T-helper 1 cell treated with Interleukin-12 subunit alpha and Interleukin-12 subunit beta and Interleukin-4 antibody, amounts not matched to agents 30 ng/mL and 1 ng/mL, for 36 hours (primary cell): ENCODE measurements around the gene NCAPG2. TPM values are rescaled to one million over a fixed set of nuclear protein-coding genes. Genes with fewer than 3 reads are reported as not detected.

ENCODE experiments used
- intact Hi-C: fragments of 100-400 bp; cut with micrococcal nuclease; formaldehyde crosslinking; loops from one replicate; pipeline ENCODE4 v1.15.1; 2024
- total RNA-seq: library from RNA; stranded (reverse); gene quantifications from 2 replicates; pipeline ENCODE4 v1.2.3, GENCODE V29; 2022

Gene NCAPG2
- total RNA-seq, 1 donor from 2014 or later = 92.6 TPM

DNA sequence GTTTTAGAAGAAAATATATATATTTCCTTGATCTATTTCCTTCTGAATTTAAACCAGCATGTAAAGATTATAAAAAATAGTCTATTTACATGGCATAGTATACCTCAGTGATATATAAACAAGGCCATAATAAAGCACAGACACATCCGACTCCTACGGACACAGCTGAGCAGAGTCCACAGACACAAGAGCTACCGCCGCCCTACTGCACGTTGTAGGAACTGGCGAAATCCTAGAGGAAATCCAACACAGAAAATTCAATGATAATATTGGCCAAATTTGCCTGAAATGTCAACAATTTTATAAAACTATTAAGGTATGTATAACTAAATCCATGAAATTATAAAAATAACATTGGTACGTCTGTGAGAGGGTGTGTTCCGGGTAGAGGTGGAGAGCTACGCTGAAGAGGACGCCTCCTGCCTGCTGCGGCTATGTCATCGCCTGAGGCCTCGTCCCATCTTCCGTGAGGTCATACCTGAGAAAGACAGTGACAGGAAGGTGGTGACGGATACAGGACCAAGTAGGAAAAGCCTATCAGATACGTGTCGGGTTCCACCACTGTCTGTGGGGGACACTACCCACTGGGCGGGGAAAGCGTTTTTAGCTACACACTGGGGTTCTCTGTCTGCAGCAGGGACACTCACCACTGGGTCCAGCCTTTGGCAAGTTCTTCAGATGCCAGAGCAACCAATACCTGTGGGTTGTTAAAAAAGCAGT is 29.3 kb upstream of the NCAPG2 start:
- intact Hi-C loops = no loop called here

DNA sequence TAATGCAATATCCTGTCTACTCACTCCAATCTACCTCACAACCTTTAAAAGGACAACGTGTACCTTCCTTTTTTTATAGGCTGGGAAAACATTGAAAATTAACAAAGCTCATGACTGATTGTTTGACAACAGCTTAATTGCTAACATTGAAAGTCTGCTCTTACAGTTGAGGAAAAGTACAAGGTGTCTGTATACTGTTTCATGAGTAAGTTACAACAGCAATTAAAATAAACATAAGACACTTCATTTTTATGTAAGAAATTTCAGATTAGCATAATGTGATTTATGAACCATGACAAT is 28.6 kb upstream of the NCAPG2 start:
- intact Hi-C loops = no loop called here

DNA sequence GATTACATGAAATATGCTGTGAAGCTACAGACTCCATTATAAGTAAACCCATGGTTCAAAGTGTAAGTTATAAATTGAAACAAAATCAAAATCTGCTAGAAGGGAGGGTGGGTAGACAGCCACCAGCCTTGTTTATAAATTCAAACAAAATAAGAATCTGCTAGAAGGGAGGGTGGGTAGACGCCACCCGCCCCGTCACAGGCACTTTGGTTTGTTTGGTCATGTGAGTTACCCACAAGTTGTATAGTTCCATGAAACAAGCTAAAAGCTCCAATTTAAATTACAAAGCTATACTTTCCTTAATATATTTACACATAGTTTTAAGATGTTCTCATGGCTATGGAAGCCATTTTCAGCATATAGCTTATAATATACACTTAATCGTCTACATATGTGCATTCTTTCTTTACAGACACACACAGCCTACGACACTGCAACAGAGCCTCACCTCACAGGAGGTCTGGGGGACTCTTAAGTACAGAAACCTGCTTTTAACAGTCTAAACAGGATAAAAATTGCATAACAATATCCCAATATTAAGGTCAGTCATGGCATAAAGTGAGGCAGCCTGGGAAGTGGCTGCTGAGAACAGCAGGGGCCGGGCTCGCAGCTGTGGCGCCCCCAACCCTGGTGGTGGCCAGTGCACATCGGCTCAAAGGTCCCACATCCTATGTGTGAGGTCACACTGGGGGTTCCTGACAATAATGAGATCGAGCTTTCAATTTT is 28.1 kb upstream of the NCAPG2 start:
- intact Hi-C loops = no loop called here

DNA sequence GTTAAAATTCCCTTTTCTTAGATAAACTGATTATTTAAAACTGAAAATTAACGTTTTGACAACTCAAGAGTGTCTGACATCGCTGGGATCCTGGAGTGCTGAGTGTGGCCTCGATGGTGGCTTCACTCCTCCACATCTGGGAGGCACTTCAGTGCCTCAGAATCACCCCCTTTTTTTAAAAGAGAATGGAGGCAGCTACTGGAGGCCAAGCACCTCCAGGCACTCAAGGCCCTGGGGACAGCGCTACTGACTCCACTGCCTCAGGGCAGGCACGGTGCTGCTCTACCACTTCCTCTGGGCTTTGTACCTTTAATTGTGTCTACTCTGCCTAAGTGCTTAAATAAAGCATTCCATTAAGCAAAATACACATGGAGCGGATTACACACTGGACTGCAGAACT is 27.2 kb upstream of the NCAPG2 start:
- intact Hi-C loops = no loop called here

DNA sequence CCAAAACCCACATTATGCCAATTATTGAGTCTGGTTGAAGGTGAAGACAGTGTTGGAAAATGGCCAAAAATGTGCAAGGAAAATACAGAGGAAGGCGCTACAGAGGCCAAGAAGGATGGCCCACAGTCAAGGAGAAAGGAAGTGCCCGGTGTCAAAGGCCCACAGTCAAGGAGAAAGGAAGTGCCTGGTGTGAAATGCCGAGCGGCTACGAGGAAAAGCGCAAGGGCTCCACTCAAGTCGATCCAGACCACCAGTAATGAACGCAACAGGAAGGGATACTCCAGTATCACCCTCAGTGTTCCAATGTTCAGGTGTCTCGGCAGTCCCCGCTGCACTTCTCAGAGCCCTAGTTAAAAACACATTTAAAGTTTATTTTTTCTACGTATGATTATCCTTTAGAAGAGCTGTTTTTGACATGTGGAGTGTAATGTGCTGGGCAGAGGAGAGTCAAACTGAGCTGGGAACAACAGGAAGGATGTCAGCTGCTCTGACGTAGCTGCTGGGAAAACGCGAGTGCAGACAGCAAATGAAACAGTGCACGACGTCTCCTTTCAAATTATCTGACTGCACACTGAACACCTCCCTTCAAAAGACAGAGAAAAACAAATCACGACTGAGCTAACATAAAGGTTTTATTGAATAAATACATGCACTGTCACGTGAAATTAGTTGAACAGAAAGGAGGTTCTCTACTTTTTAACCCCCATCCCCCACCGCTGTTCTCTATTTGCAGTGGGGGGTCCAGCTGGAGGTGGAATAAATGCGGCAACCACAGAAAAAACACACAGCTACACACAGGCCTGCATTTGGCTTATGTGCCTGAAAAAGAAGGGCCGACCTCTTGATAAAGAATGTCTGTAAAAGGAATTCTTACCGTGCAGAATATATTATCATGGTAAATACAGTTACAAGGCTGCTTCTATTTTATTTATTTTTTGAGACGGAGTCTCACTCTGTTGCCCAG is 26.1 kb upstream of the NCAPG2 start:
- intact Hi-C loops = no loop called here

DNA sequence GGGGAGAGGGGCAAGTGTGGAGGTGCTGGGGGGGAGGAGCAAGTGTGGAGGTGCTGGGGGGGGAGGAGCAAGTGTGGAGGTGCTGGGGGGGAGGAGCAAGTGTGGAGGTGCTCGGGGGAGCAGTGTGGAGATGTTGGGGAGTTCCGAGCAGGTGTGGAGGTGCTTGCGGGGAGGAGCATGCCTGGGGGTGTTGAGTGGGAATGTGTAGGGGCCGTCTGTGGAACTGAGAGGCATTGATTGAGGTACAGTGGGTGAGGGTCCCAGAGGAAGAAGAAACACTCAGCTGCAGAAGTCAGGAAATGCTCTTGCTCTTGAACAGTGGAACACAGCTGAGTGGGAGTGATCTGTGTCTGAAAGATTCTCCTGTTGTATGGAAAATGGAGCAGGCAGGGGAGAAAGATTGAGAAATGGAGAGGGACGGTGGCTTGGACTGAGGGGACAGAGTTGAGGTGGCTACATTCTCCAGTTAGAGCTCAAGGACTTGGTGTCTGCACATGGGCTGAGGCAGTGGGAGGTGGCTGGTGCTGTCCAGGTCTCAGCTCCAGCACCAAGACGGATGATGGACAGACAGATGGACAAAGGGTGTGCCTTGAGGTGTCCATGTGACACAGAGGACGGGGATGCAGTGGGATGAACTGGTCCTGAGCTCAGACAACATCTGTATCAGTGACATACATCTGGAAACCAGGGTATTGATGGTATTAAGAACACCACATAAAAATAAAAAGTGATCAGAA is 25.2 kb upstream of the NCAPG2 start:
- intact Hi-C loops = no loop called here

DNA sequence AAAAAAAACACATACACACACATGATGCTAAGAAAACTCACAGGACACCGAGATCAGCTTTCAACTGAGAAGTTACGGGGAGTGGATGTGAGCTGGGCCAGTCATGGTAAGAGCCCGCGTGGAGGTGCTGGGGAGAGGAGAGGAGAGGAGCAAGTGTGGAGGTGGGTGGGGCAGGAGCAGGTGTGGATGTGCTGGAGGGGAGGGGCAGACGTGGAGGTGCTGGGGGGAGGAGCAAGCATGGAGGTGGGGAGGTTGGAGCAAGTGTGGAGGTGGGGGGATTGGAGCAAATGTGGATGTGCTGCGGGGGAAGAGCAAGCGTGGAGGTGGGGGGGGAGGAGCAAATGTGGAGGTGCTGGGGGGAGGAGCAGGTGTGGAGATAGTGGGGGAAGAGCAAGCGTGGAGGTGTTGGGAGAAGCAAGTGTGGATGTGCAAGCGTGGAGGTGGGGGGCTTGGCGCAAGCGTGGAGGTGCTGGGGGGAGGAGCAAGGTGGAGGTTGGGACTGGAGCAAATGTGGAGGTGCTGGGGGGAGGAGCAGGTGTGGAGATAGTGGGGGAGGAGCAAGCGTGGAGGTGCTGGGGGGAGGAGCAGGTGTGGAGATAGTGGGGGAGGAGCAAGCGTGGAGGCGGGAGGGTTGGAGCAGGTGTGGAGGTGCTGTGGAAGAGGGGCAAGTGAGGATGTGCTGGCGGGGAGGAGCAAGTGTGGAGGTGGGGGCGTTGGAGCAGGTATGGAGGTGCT is 24.5 kb upstream of the NCAPG2 start:
- intact Hi-C loops = no loop called here

DNA sequence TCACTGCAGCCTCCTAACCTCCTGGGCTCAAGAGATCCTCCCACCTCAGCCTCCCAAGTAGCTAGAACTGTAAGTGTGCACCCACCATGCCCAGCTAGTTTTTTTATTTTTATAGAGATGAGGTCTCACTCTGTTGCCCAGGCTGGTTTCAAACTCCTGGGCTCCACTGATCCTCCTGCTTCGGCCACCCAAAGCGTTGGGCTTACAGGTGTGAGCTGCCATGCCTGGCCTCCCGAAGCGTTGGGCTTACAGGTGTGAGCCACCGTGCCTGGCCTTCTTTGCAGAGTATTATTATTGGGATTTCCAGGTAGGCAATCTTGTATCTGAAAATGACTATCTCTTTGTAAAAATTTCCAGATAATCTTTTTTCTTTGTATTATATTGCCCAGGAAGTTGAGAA is 23.1 kb upstream of the NCAPG2 start:
- intact Hi-C loops = no loop called here

DNA sequence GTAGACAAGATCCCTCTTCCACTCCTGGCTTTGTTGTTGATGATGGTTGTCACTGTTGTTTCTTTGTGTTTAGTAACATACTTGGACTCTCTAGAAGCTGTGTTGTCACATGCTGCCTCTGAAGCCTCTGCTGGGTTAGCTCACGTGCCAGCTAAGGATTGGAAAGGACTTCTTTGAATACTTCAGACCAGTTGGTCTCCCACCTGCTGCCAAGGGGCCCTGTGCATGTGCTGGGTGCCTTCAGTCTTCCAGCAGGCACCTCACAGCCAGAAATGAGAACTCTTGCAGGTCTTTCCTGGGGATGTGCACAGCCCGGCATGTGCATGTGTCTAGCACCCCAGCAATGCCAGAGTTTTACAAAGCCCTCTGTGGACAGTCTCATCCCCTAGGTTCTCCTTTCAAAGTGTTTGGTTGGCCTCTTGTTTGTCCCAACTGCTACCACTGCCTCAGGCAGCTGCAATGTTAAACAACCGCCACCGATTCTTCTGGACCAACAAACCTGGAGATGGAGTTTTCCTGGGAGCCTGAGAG is 21.7 kb upstream of the NCAPG2 start:
- intact Hi-C loops = no loop called here

DNA sequence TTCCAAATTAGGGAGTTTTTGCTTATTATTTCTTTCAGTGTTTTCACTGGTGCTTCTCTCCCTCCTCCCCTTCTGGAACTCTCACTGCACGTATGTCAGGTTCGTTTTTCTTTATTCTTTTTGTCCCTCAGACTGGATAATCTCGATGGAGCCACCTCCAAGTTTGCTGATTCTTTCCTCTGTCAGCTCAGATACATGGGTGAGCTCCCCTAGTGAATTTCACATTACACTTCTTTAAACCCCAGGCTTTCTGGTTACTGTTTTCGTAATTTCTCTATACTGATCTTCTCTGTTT is 20.8 kb upstream of the NCAPG2 start:
- intact Hi-C loops = no loop called here

DNA sequence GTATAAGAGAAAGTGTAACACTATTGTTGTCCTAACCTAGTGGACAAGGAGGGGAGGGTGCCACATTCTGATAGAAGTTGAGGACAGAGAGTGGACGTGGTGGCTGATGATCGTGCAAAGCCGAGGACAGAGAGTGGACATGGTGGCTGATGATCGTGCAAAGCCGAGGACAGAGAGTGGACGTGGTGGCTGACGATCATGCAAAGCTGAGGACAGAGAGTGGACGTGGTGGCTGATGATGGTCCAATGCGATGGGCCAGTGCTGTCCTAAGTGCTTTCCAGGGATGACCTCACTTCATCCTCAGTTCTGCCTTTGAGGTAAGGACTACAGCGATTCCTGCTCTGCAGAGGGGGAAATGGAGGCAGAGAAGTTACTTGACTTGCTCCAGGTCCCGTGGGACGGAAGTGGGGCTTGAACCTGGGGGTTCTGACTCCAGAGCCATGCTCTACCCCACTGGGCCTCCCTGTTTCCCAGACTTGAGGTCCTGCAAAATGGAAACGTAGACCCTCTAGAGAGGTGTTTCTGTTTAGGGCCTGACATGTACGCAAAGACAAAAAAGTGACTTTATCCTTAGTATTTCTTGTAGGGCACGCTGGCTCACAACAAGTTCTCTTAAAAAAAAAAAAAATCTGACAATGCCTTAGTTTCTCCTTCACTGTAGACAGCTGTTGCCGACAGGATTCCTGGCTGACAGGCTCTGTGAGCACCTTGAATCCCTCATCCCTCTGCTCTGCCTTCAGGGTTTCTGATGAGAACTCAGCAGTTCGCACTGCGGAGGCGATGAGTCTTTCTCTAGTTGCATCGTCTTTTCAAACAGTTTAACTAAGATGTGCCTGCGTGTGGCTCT is 20.3 kb upstream of the NCAPG2 start:
- intact Hi-C loops = no loop called here

DNA sequence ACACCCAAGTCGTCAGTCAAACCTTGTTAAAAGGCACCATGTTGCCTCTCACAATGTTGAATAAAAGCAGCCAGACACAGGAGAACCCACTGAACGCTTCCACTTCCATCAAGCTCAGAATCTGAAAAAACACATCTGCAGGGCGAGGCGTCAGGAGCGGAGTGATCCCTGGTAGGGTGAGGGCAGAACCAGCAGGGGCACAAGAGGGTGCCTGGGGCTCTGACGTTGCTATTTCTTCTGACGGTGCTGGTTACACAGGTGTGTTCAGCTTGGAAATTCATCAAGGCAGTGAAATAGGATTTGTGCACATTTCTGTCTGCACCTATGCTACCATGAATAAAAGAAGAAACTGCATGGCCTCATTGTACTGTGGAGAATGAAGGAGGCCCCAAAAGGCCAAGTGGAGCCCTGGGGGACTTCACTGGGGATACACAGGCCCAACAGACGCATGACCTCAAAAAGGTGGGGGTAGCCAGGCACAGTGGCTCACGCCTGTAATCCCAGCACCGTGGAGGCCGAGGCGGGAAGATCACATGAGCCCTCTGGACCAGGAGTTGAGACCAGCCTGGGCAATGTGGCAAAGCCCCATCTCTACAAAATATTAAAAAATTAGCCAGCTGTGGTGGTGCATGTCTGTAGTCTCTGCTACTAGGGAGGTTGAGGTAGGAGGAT is 19.2 kb upstream of the NCAPG2 start:
- intact Hi-C loops = no loop called here

DNA sequence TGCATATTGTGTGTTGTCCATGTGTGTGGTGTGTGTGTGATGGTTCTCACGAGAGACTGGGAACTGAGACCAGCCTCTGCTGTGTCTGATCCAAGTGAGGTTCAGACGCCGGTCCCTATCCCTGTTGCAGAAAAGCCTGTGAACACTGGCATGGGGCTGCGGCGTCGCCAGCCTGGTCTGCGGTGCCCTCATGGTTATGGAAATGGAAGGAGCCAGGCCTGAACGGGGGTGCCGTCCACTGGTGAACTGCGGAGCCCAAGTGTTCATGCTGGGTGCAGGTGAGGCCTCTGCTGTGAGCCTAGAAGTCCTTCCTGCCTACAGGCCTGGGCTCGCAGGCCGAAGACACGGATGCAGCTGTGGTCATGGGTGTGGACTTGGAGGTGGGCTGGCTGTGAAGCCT is 18.7 kb upstream of the NCAPG2 start:
- intact Hi-C loops = no loop called here

DNA sequence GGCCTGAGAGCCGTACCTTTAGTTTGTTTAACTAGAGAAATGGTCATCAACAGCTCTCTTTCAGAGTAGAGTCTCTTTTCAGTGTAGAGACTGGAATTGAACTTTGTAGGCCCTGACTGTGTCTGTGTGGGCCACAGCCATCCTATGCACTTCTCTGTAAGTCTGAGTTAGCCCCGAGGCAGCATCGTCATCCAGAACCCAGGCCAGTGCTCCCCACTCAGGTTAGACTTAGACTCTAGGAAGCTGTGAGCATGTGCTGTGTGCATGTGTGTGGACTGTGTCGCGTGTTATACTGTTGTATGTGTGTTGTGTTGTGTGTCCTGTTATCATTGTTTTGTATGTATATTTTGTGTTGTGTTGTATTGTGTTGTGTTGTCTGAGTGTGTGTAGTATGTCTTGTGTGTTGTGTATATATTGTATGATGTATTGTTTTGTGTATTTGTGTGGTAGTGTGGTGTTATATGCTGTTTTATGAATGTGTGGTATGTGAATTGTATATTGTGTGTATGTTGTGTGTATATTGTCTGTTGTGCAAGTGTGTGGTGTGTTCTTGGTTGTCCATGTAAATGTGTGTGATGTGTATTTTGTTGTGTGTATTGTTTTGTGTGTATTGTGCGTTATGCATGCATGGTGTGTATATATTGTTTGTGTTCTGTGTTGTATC is 18.1 kb upstream of the NCAPG2 start:
- intact Hi-C loops = no loop called here

DNA sequence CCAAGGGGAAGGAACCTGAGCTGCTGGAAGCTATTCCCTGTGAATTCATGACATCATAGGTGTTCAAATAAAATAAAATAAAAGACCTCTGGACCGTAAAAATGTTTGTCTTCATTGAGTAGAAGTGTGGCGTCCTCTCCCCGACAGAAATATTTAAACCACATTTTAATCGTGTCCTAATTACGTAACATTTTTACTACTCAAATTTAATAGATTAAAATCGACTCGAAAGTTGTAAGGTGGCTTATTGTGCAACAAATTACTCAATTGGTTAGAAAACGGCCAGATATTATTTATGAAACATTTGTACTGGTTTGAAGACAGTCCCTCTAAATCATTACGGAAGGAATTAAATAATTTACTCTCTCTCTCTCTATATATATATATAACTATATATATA is 15.5 kb upstream of the NCAPG2 start:
- intact Hi-C loops = no loop called here

DNA sequence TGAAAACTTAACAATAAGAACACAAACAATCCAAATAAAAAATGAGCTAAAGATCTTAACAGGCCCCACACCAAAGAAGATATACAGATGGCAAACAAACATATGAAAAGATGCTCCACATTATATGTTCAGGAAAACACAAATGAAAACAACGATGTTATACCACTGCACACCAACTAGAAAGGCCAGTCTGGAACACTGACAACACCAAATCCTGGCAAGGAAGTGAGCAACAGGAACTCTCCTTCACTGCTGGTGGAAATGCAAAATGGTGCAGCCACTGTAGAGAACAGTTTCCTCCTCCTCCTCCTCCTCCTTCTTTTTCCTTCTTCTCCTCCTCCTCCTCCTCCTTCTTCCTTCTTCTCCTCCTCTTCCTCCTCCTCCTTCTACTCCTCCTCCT is 12.2 kb upstream of the NCAPG2 start:
- intact Hi-C loops = no loop called here

DNA sequence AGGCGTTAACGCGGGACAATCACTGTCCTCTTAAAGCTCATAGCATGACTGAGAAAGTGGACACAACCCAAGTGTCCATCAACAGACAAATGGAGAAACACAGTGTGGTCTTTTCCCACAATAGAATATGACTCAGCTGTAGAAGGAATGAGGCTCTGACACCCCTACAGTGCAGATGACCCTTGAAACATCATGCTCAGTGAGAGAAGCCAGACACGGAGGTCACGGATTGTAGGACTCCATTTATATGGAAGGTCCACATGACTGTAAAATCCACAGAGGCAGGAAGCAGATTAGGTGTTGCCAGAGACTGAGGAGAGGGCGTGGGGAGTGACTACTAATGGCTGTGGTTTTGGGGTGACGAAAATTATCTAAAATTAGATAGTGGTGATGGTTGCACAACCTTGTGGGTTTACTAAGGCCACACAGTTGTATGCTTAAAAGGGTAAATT is 6.1 kb upstream of the NCAPG2 start:
- intact Hi-C loops = no loop called here

DNA sequence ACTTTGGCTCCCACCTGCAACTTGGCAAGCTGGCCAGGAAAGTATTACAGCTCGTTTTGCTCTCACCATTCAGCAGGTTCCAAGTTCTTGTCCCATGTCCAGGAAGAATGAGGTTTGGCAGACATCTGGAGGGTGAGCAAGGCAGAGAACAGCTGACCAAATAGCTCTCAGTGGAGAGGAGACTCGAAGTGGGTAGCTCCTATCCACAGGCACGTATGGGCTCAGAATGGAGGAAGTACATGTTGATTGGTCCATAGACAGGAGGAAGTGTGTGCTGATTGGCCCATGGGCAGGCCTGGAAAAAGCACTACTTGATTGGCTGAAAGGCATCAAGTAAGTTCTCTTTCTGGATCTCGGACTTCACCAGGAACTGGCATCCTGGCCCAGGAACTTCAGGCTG is 3.0 kb upstream of the NCAPG2 start:
- intact Hi-C loops = loop anchor here (10.0 kb wide), 1 partner anchor 1573 kb away; the partner anchor contains the start of gene UBE3C
